Endometrial microvascular endothelial cells (primary cell): ENCODE data around the gene PTBP3. TPM values are rescaled to one million over a fixed set of nuclear protein-coding genes. Genes with fewer than 3 reads are reported as not detected.

Experiments used
- in situ Hi-C: cut with HindIII; loops from 2 replicates; pipeline ENCODE4 v1.10.0; 2017; ENCODE audit warnings: low sequenced_read_pairs, low pct_unique_long_range_greater_than_20kb; ENCODE audit errors: inconsistent ontology term
- total RNA-seq: library from RNA; depleted of rRNA; stranded (reverse); fragments of >200 nt; gene quantifications from one replicate; pipeline ENCODE4 v1.2.3, GENCODE V29; 2015; ENCODE audit errors: inconsistent ontology term

PTBP3 gene
- total RNA-seq, 1 donor from 2014 or later = 48.1 TPM

GRCh38 chr9:112184946-112185345, 148.5 kb downstream of the PTBP3 start:
- in situ Hi-C loops = no loop called here

GRCh38 chr9:112184221-112184620, 149.2 kb downstream of the PTBP3 start:
- in situ Hi-C loops = no loop called here

DNA sequence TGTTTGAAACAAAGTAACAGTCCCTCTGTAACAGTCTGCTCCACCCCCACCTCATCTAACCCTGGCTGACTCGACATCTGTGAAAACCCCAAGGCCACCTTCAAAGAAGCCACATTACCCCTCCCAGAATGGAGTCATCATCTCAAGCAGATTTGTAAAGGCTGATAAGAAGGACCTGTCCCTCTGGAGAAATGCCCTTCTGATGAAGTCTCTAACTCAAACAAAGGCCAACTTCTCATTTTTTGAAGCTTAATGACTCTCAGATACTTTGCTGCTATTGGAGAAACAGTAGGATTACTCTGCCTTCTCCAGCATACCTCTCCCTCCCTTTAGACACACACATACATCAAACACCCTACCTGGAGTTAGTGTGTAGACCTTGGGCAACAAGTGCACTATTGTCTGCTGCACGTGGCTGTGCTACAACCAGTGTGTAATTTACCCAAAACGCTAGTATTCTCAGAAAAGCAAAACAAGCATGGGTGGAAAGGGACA, 153.0 kb downstream of the PTBP3 start:
- in situ Hi-C loops = no loop called here

- in situ Hi-C loops = no loop called here
These were observed 153.6 kb downstream of the PTBP3 start for GRCh38 chr9:112179816-112180215.

GRCh38 chr9:112176524-112176923, 156.9 kb downstream of the PTBP3 start:
- in situ Hi-C loops = no loop called here

- in situ Hi-C loops = no loop called here
These were observed 157.6 kb downstream of the PTBP3 start for GRCh38 chr9:112175796-112176315.

GRCh38 chr9:112174965-112175795, 158.2 kb downstream of the PTBP3 start, which contains the start of gene SUSD1:
SUSD1 (minus strand) TSS chr9:112175297; CDS start chr9:112175235, 62 bp downstream.
- in situ Hi-C loops = no loop called here

DNA sequence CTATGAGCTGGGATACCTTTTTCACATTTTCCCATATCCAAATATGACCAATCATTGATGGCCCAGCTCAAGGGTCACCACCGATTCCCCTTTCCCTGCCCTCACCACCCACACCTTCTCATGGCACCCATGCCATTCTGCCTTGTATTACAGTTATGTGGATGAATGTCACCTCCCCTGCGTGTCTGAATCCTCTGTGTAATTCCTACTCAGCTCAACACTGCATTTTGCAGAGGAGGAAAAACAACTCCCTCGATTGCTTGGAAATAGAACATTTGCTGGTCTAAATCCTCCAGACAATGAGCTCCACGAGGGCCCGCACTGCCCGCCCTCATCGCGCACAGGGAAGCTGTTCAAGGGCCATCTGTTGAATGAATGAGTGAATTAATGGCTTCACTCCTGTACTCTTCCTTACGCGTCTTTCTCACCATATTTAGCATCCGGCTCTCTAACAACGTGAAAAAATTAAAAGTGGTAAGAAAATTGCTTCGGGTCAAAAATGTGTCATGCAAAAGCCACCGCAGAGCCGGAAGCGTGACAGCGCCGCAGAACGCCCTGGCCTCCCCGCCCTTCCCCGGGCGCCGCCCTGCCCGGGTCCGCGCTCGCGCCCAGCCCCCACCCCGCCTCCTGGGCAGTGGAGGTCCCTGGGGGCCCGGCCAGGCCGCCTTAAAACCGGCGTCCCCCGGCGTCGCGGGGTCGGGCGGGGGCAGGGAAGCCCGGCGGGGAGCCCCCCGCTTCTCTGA, 159.0 kb downstream of the PTBP3 start:
- in situ Hi-C loops = no loop called here

DNA sequence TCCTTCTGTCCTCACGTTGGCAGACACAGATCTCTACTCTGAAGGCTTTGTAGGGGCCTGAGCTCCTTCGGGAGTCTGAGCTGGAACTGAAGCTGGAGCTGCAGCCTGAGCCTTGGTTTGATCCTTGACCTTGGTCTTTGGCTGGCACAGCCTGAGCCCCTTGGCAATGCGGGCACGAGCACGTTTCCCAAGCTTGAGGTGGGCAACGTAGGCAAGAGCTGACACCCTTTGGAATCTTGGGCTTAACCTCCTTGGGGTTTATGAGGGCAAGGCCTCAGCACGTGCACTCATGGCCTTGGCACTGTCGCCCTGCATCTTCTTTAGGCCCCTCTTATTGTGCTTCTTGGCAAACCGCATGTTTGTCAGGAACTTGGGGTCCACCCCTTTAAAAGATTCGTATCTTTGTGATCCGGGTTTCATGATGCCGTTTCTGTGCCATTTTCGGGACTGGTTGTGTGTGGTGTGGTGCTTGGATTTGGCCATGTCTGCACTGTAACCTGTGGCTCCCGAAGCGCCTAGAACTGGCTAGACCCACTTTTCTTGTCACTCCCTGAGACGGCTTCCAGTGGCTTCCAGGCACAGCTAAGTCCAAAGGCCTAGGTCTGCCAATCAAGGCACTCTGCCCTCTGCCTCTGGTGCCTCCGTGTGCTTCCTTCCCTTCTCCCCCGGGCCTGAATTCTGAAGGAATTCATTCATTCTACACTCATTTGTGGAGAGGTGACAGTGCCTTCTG, 159.8 kb downstream of the PTBP3 start:
- in situ Hi-C loops = no loop called here

GRCh38 chr9:112170968-112171367, 162.5 kb downstream of the PTBP3 start:
- in situ Hi-C loops = no loop called here

GRCh38 chr9:112170235-112170634, 163.2 kb downstream of the PTBP3 start:
- in situ Hi-C loops = no loop called here

DNA sequence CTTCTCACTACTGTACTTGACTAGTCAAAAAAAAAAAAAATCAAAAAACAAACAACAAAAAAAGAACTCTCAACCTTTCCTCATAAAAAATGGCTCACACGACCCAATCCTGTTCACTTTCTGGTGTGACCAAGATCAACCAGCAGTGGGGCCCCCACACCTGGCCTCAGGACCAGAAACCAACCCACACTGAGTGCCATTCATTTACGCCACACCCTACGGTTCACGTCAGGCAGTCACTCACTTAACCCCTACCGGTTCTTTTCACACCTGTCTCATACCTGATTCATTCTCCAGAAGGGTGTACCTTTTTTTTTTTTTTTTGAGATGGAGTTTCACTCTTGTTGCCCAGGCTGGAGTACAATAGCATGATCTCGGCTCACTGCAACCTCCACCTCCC, 164.1 kb downstream of the PTBP3 start:
- in situ Hi-C loops = no loop called here

GRCh38 chr9:112168197-112168596, 165.2 kb downstream of the PTBP3 start:
- in situ Hi-C loops = no loop called here

Other genes with a start within 250 kb of the PTBP3 start
- gene SUSD1, start 158.3 kb downstream of the PTBP3 start, total RNA-seq = 25.7 TPM
- gene HSDL2, start 46.5 kb upstream of the PTBP3 start, total RNA-seq = 42.6 TPM
- 0.46 TPM for gene KIAA1958, start 153.2 kb upstream of the PTBP3 start, total RNA-seq